Neuronal stem cell (in vitro differentiated cells): ENCODE results near the gene C14orf180.

Experiments
- DNase-seq: peaks from one replicate; pipeline ENCODE4 v3.0.0-alpha.2; 2013; ENCODE audit warnings: low spot score
- H2AFZ ChIP-seq: one replicate; pipeline ENCODE4 v1.6.1; 2013; ENCODE audit warnings: mild to moderate bottlenecking, low read length, inconsistent platforms
- H2AK5ac ChIP-seq: 2 replicates; pipeline ENCODE4 v1.6.1; 2013; ENCODE audit warnings: low read depth, mild to moderate bottlenecking, inconsistent platforms, low read length, moderate library complexity, mixed read lengths
- H2BK120ac ChIP-seq: 2 replicates; pipeline ENCODE4 v1.6.1; 2013; ENCODE audit warnings: low read depth, mild to moderate bottlenecking, inconsistent platforms, low read length, moderate library complexity, mixed read lengths
- H2BK12ac ChIP-seq: one replicate; pipeline ENCODE4 v1.6.1; 2013; ENCODE audit warnings: low read length, inconsistent platforms
- H2BK15ac ChIP-seq: 2 replicates; pipeline ENCODE4 v1.6.1; 2013; ENCODE audit warnings: mild to moderate bottlenecking, low read length, inconsistent platforms, mixed read lengths
- H2BK5ac ChIP-seq: one replicate; pipeline ENCODE4 v1.6.1; 2013; ENCODE audit warnings: inconsistent platforms, mild to moderate bottlenecking, low read length, moderate library complexity
- H3K14ac ChIP-seq: one replicate; pipeline ENCODE4 v1.6.1; 2013; ENCODE audit warnings: low read length, inconsistent platforms
- H3K18ac ChIP-seq: 2 replicates; pipeline ENCODE4 v1.6.1; 2013; ENCODE audit warnings: low read length, inconsistent platforms
- H3K23ac ChIP-seq: 2 replicates; pipeline ENCODE4 v1.6.1; 2013; ENCODE audit warnings: low read depth, mild to moderate bottlenecking, mixed read lengths, low read length, inconsistent platforms; ENCODE audit not compliant: poor library complexity
- H3K27ac ChIP-seq: replicated peaks from 3 replicates; pipeline ENCODE4 v1.5.1; 2013; ENCODE audit warnings: low read length, inconsistent platforms
- H3K27me3 ChIP-seq, 3 experiments: 2 replicates each; pipeline ENCODE4 v1.6.1; 2013; ENCODE audit warnings: low read length in 3 of 3, mild to moderate bottlenecking in 2 of 3, inconsistent platforms in 1 of 3, low read depth in 1 of 3, mixed read lengths in 1 of 3, moderate library complexity in 1 of 3; ENCODE audit not compliant: control insufficient read depth in 3 of 3, insufficient read depth in 3 of 3
- H3K36me3 ChIP-seq, 2 donors: replicated peaks in 1 of 2; 2 replicates each; pipeline ENCODE4 v1.6.1; 2013; ENCODE audit warnings: low read length in 2 of 2; ENCODE audit not compliant: control insufficient read depth in 2 of 2, insufficient read depth in 2 of 2
- H3K4ac ChIP-seq: 2 replicates; pipeline ENCODE4 v1.6.1; 2013; ENCODE audit warnings: inconsistent platforms, mild to moderate bottlenecking, low read length, moderate library complexity
- H3K4me1 ChIP-seq, 2 donors: 1 replicate in 1 of 2; 2 replicates in 1 of 2; pipeline ENCODE4 v1.6.1; 2013; ENCODE audit warnings: low read length in 2 of 2, low read depth in 1 of 2; ENCODE audit not compliant: control insufficient read depth in 2 of 2, insufficient read depth in 1 of 2
- H3K4me2 ChIP-seq: one replicate; pipeline ENCODE4 v1.6.1; 2013; ENCODE audit warnings: mild to moderate bottlenecking, low read length, inconsistent platforms; ENCODE audit not compliant: insufficient read depth, poor library complexity, severe bottlenecking
- H3K4me3 ChIP-seq, 2 donors: 2 replicates each; pipeline ENCODE4 v1.5.1; 2013; ENCODE audit warnings: low read length in 2 of 2, mild to moderate bottlenecking in 2 of 2, inconsistent platforms in 1 of 2, moderate library complexity in 1 of 2
- H3K79me1 ChIP-seq: one replicate; pipeline ENCODE4 v1.6.1; 2013; ENCODE audit warnings: low read depth, mild to moderate bottlenecking, inconsistent platforms, low read length, moderate library complexity
- H3K9ac ChIP-seq: one replicate; pipeline ENCODE4 v1.6.1; 2013; ENCODE audit warnings: mild to moderate bottlenecking, low read depth, low read length, inconsistent platforms; ENCODE audit not compliant: poor library complexity
- H3K9me3 ChIP-seq, 2 donors: replicated peaks in 1 of 2; 2 replicates each; pipeline versions ENCODE3 to v1.6.1; 2013; ENCODE audit warnings: low read length in 2 of 2, mild to moderate bottlenecking in 2 of 2, inconsistent platforms in 1 of 2, low read depth in 1 of 2, mixed read lengths in 1 of 2, moderate library complexity in 1 of 2; ENCODE audit not compliant: control insufficient read depth in 2 of 2, insufficient read depth in 1 of 2
- H4K8ac ChIP-seq: one replicate; pipeline ENCODE4 v1.6.1; 2013; ENCODE audit warnings: low read depth, mild to moderate bottlenecking, inconsistent platforms, low read length, moderate library complexity
- H4K91ac ChIP-seq: one replicate; pipeline ENCODE4 v1.6.1; 2013; ENCODE audit warnings: low read length, low read depth, mild to moderate bottlenecking, inconsistent platforms; ENCODE audit not compliant: poor library complexity
- WGBS, 2 donors: extraction: QIAGEN DNeasy Blood & Tissue Kit; methylation state at CpG; one replicate each; pipeline ENCODE4 v1.1.7; 2013; ENCODE audit warnings: missing lambda C conversion rate in 2 of 2, mixed read lengths in 1 of 2; ENCODE audit not compliant: insufficient read length in 2 of 2, insufficient replicate concordance in 1 of 2; ENCODE audit errors: extremely low coverage in 2 of 2; 5-methylcytosine and 5-hydroxymethylcytosine counted together

Gene C14orf180

DNA sequence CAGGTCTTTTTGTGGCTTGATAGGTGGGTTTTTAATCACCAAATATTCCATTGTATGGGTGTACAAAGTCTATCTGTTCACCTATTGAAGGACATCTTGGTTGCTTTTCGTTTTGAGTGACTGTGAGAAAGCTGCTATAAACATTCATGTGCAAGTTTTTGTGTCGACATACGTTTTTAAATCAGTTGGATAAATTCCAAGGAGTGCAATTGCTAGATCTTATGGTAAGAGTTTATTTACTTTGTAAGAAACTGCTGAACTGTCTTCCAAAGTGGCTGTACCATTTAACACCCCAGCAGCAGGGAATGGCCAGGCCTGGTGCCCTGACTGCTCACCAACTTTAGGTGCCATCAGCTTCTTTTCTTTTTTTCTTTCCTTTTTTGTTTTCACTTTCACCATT is 45.5 kb upstream of the C14orf180 start:
- Histone ChIP-seq H3K9ac (no peak overlapping the region), H3K18ac (no peak overlapping the region), H3K79me1 (no peaks in the 10 kb centered on the region), H2BK12ac (no peak overlapping the region), H2BK15ac (no peak overlapping the region), H2BK5ac (no peak overlapping the region), H3K4me1 (peaks cover 0 to 4% of the 10 kb centered on the region in 2 donors), H3K23ac (no peak overlapping the region), H4K8ac (no peak overlapping the region), H3K4me2 (no peak overlapping the region), H3K9me3 (peaks cover 0 to 3% of the 10 kb centered on the region in 2 donors), H3K36me3 (no peaks in the 10 kb centered on the region), H2AK5ac (no peak overlapping the region), H3K27ac (no peak overlapping the region), H3K4me3 (no peak overlapping the region), H3K4ac (no peak overlapping the region), H2BK120ac (no peak overlapping the region), H2AFZ (no peak overlapping the region), H3K27me3 (peaks cover 0 to 4% (median 0%) of the 10 kb centered on the region in 3 experiments), H3K14ac (no peak overlapping the region), H4K91ac (no peak overlapping the region)
- DNase-seq, result no peak
- no CpG with 5 or more reads among the region's 3 CpGs for WGBS, 2 donors

DNA sequence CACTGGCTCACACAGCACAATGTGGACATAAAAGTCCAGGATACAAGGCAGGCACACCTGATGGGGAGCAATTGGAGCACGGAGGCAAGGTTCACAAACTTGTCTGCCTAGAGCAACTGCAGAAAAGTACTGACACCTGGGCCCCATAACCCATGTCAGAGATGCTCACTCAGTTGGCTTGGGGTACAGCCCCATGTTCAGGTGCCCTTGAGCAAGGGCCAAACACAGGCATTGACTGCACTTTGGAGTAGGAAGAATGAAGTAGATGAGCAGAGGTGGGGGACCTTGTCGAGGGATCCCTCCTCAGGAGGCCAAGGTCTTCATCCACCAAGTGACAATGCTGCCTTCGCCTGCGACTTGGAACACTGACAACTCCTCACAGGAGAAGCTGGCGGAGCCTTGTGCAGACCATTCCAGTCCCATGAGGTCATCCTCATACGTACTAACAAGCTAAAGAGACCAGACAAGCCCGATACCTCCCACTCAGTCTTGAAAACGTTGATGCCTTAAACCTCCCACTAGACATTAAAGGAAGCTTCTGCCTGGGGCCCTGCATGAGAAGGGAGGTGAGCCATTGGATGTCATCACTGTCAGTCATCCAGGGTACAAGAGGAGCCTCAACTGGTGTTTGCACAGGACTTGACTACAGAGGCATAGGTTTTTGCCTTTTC is 42.5 kb upstream of the C14orf180 start:
- no peak overlapping the region for H3K23ac ChIP-seq
- H3K4ac ChIP-seq, result no peak overlapping the region
- H3K79me1 ChIP-seq, result no peaks in the 10 kb centered on the region
- H2BK15ac ChIP-seq, result no peak overlapping the region
- no peak overlapping the region for H2BK120ac ChIP-seq
- no peak overlapping the region for H2BK12ac ChIP-seq
- H3K4me1 ChIP-seq, result peaks cover 0 to 4% of the 10 kb centered on the region in 2 donors
- no peak overlapping the region for H3K4me2 ChIP-seq
- H3K18ac ChIP-seq, result peak overlapping the region; percentile 24
- H3K27me3 ChIP-seq, result peaks cover 0 to 4% (median 0%) of the 10 kb centered on the region in 3 experiments
- H3K4me3 ChIP-seq, result no peak overlapping the region
- no CpG with 5 or more reads among the region's 8 CpGs for WGBS, 2 donors
- no peaks in the 10 kb centered on the region for H3K36me3 ChIP-seq
- no peak overlapping the region for H3K9ac ChIP-seq
- no peak overlapping the region for H3K27ac ChIP-seq
- no peak overlapping the region for H4K8ac ChIP-seq
- H3K9me3 ChIP-seq, result peaks cover 0 to 1% of the 10 kb centered on the region in 2 donors
- H2AK5ac ChIP-seq, result peak overlapping the region; percentile 51
- H3K14ac ChIP-seq, result peak overlapping the region; percentile 10
- H2BK5ac ChIP-seq, result no peak overlapping the region
- DNase-seq, result no peak
- H4K91ac ChIP-seq, result no peak overlapping the region
- no peak overlapping the region for H2AFZ ChIP-seq

DNA sequence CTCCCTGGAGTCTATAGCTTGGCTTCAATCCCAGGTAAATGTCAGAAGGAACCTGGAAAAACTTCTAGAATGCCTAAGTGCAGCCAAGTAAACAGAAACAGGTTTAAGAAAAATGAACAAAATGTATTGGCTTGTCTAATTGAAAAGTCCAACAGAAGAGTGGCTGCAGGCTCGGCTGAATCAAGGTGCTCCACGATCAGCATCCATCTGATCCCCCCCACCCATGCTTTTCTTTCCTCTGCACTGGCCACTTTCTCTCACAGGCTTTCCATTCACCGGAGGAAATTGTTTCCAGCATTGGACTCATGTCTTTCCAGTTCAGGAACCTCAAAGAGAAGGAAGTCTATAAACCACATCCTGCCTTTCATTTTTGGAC is 42.0 kb upstream of the C14orf180 start:
- Histone ChIP-seq H3K79me1 (no peaks in the 10 kb centered on the region), H4K8ac (no peak overlapping the region), H3K23ac (no peak overlapping the region), H3K27ac (no peak overlapping the region), H3K9ac (no peak overlapping the region), H3K18ac (no peak overlapping the region), H3K4me3 (no peak overlapping the region), H3K4me1 (peaks cover 0 to 4% of the 10 kb centered on the region in 2 donors), H4K91ac (no peak overlapping the region), H2BK120ac (no peak overlapping the region), H2AFZ (no peak overlapping the region), H3K36me3 (no peaks in the 10 kb centered on the region), H3K9me3 (peaks cover 0 to 1% of the 10 kb centered on the region in 2 donors), H2BK12ac (no peak overlapping the region), H3K14ac (no peak overlapping the region), H2BK15ac (no peak overlapping the region), H3K4ac (no peak overlapping the region), H3K4me2 (no peak overlapping the region), H2BK5ac (no peak overlapping the region), H3K27me3 (peaks cover 0 to 5% (median 0%) of the 10 kb centered on the region in 3 experiments), H2AK5ac (no peak overlapping the region)
- DNase-seq, result no peak
- no CpG with 5 or more reads among the region's 3 CpGs for WGBS, 2 donors

DNA sequence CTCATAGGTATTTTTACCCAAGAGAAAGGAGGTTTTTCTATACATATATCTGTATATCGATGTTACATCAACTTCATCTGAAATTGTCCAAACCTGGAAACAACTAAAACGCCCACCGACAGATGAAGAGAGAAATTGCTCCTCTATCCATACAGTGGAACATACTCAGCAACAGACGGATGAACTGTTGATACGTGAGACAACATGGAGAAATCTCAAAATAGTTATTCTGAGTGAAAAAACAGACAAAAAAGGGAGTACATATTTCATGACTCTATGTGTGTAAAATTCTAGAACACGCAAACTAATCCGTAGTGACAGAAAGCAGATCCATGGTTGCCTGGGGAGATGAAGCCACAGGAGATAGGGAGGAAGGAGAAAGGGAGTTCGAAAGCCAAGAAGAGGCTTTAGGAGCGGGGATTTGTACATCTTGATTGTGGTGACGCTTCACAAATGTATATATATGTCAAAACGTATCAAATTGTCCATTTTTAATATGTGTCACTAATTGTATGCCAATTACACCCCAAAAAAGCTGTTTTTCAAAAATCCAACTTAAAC is 37.6 kb upstream of the C14orf180 start:
- Histone ChIP-seq H3K18ac (no peak overlapping the region), H3K27ac (no peak overlapping the region), H2BK15ac (no peak overlapping the region), H3K4me2 (no peak overlapping the region), H4K8ac (no peak overlapping the region), H2BK120ac (no peak overlapping the region), H3K36me3 (no peaks in the 10 kb centered on the region), H2AK5ac (no peak overlapping the region), H3K79me1 (no peaks in the 10 kb centered on the region), H2BK5ac (no peak overlapping the region), H3K14ac (no peak overlapping the region), H3K4ac (no peak overlapping the region), H4K91ac (no peak overlapping the region), H3K4me3 (no peak overlapping the region), H3K23ac (no peak overlapping the region), H3K9me3 (peaks cover 0 to 2% of the 10 kb centered on the region in 2 donors), H3K27me3 (peaks cover 0 to 38% (median 0%) of the 10 kb centered on the region in 3 experiments), H3K4me1 (peaks cover 0 to 4% of the 10 kb centered on the region in 2 donors), H2BK12ac (no peak overlapping the region), H2AFZ (no peak overlapping the region), H3K9ac (no peak overlapping the region)
- DNase-seq, result no peak
- WGBS, 2 donors, result no CpG with 5 or more reads among the region's 11 CpGs
